ENCODE results near the gene BEX5.
"Not testable (repeated sequence)": the region's sequence is repeated elsewhere in the genome, so short reads cannot be mapped to it uniquely, and the experiment has no call there.

The BEX5 gene

GRCh38 chrX:102155806-102156179 is at the start of gene BEX5:
Gene BEX5, minus strand, starts transcription at chrX:102155977. Its CDS starts 1,712 bp downstream, at chrX:102154265.
- no peak for TF ChIP-seq ZFX (IDR thresholded peaks at IDR 0.05; ENCODE audit: borderline replicate concordance)
- no peak for TF ChIP-seq CTCF (IDR thresholded peaks at IDR 0.05)
- peak within 1 kb of the TSS; percentile 56 for H3K27ac ChIP-seq

GRCh38 chrX:102185967-102186720 is 30.4 kb upstream of the BEX5 start:
- no peak for TF ChIP-seq ZFX (IDR thresholded peaks at IDR 0.05; ENCODE audit: borderline replicate concordance)
- no peak for TF ChIP-seq CTCF (IDR thresholded peaks at IDR 0.05)
- H3K27ac ChIP-seq, result no peak overlapping the region

GRCh38 chrX:102154900-102155805 is 624 bp downstream of the BEX5 start:
- TF ChIP-seq ZFX (IDR thresholded peaks at IDR 0.05; ENCODE audit: borderline replicate concordance) (no peak), CTCF (IDR thresholded peaks at IDR 0.05) (no peak)
- H3K27ac ChIP-seq, result peak overlapping the region; percentile 56

GRCh38 chrX:102154218-102154860 is 1.4 kb downstream of the BEX5 start:
- peak overlapping the region; percentile 56 for H3K27ac ChIP-seq
- TF ChIP-seq ZFX (IDR thresholded peaks at IDR 0.05; ENCODE audit: borderline replicate concordance), result no peak
- peak; percentile 76 for TF ChIP-seq CTCF (IDR thresholded peaks at IDR 0.05)

GRCh38 chrX:102142274-102142673 is 13.5 kb downstream of the BEX5 start, which contains the start of gene TCEAL6:
Gene TCEAL6, minus strand, starts transcription at chrX:102142481.
- not testable (repeated sequence) for H3K27ac ChIP-seq

GRCh38 chrX:102141631-102142030 is 14.1 kb downstream of the BEX5 start:
- not testable (repeated sequence) for H3K27ac ChIP-seq

- H3K27ac ChIP-seq, result not testable (repeated sequence)
Observed at GRCh38 chrX:102140876-102141275, 14.9 kb downstream of the BEX5 start.

GRCh38 chrX:102138064-102138463 is 17.7 kb downstream of the BEX5 start:
- TF ChIP-seq ZFX (IDR thresholded peaks at IDR 0.05; ENCODE audit: borderline replicate concordance) (no peak), CTCF (IDR thresholded peaks at IDR 0.05) (no peak)
- no peak overlapping the region for H3K27ac ChIP-seq
